IPS DF 6.9 (cell line): Measurements from ENCODE around the gene NR5A2.

Experiments used
- DNase-seq: peaks from one replicate; pipeline ENCODE4 v3.0.0-alpha.2; 2013; ENCODE audit warnings: low read depth, low spot score
- H3K27ac ChIP-seq: one replicate; pipeline ENCODE4 v1.5.1; 2013; ENCODE audit warnings: low read length, control low read depth
- H3K27me3 ChIP-seq: 2 replicates; pipeline ENCODE4 v1.6.1; 2013; ENCODE audit warnings: mild to moderate bottlenecking, low read length; ENCODE audit not compliant: control insufficient read depth, insufficient read depth
- H3K36me3 ChIP-seq: 2 replicates; pipeline ENCODE4 v1.6.1; 2013; ENCODE audit warnings: low read length; ENCODE audit not compliant: control insufficient read depth, insufficient read depth
- H3K4me1 ChIP-seq: 2 replicates; pipeline ENCODE4 v1.6.1; 2013; ENCODE audit warnings: low read length; ENCODE audit not compliant: control insufficient read depth, insufficient read depth
- H3K4me3 ChIP-seq: 2 replicates; pipeline ENCODE4 v1.5.1; 2013; ENCODE audit warnings: mild to moderate bottlenecking, low read length
- H3K9me3 ChIP-seq: 2 replicates; pipeline ENCODE4 v1.6.1; 2013; ENCODE audit warnings: low read length, inconsistent platforms; ENCODE audit not compliant: control insufficient read depth, insufficient read depth
- WGBS: extraction: QIAGEN DNeasy Blood & Tissue Kit; methylation state at CpG from one replicate; pipeline ENCODE4 v1.1.7; 2013; ENCODE audit warnings: mixed read lengths, missing lambda C conversion rate; ENCODE audit not compliant: insufficient read length, insufficient coverage; 5-methylcytosine and 5-hydroxymethylcytosine counted together

The NR5A2 gene

DNA sequence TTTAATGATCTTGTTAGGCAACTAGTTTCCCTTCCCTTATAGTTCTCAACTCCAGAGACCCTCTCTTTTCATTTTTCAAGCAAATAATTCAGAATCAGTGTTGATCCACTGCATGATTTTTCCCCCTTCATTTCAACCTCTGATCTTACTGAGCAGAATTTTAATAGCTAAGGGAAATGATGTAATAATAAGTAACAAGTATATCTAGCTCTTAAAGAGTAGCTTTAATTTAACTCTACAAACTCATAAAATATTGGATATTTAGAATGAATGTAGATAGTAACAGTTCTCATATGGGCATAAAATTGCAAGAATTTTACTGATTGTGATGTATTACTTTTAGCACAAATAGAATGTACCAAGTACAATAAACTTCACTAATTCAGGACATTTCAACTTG is 130.2 kb downstream of the NR5A2 start:
- no peak for DNase-seq
- H3K27me3 ChIP-seq, result no peaks in the 10 kb centered on the region
- no peaks in the 10 kb centered on the region for H3K9me3 ChIP-seq
- H3K4me1 ChIP-seq, result no peaks in the 10 kb centered on the region
- no peaks in the 10 kb centered on the region for H3K36me3 ChIP-seq
- H3K4me3 ChIP-seq, result no peak overlapping the region
- no peak overlapping the region for H3K27ac ChIP-seq

DNA sequence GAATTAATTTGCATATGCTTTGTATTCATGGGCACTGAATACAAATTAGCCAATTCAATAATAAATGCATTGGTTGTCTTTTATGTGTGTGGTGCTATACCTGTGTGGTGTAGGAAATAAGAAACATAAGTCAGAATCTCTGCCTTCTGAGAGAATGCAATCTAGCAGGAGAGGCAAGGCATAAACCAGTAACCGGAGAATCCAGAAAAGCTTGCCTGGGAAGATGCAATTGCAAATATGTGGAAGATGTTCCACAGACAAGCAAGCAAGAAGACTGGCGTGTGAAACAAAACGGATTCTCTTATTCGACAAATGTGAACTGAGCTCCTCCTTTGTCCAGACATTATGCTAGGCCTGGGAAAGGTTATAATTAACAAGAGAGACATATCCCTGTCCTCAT is 134.3 kb downstream of the NR5A2 start:
- H3K27me3 ChIP-seq, result no peaks in the 10 kb centered on the region
- H3K4me3 ChIP-seq, result no peak overlapping the region
- H3K9me3 ChIP-seq, result no peaks in the 10 kb centered on the region
- H3K27ac ChIP-seq, result no peak overlapping the region
- H3K36me3 ChIP-seq, result no peaks in the 10 kb centered on the region
- no peak for DNase-seq
- no peaks in the 10 kb centered on the region for H3K4me1 ChIP-seq
- no CpG with 5 or more reads among the region's 4 CpGs for WGBS

DNA sequence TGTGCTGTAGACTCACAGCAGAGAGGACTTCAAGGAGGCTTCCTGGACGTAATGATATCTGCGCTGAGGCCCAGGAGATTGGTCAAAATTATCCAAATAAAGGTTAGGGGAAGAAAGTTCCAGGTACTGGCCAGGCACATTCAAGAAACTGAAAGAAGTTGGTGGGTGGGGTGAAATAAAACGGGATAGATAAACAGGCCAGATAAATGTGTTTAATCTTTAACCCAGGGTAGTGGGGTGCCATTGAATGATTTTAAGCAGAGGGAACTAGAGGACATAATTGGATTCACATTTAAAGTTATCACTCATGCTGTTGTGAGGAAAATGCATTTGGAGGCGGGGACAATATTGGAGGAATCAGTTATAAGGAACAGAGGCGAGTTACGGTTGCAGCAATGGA is 134.7 kb downstream of the NR5A2 start:
- H3K27ac ChIP-seq, result no peak overlapping the region
- no peaks in the 10 kb centered on the region for H3K9me3 ChIP-seq
- WGBS, result no CpG with 5 or more reads among the region's 6 CpGs
- no peak overlapping the region for H3K4me3 ChIP-seq
- no peaks in the 10 kb centered on the region for H3K27me3 ChIP-seq
- no peak for DNase-seq
- H3K4me1 ChIP-seq, result no peaks in the 10 kb centered on the region
- H3K36me3 ChIP-seq, result no peaks in the 10 kb centered on the region

DNA sequence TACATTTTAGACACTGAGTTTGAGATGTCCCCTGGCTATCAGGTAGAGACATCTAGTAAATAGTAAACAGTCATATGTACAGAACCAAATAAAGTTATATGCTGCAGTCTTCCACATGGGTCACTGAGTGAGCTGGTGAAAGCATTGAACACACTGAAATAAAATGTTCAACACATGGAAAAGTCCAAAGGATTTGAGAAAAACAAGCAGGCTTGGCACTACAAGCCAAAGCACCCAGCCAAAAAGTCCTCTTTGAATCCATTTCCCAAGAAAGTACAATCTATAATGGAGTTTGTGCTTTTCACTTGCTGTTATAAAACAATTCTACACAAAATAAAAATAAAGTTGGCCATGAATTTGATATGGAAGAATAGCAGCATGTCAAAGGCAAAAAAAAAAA is 135.4 kb downstream of the NR5A2 start:
- Histone ChIP-seq H3K36me3 (no peaks in the 10 kb centered on the region), H3K9me3 (no peaks in the 10 kb centered on the region), H3K4me3 (no peak overlapping the region), H3K27me3 (no peaks in the 10 kb centered on the region), H3K4me1 (no peaks in the 10 kb centered on the region), H3K27ac (no peak overlapping the region)
- DNase-seq, result no peak

DNA sequence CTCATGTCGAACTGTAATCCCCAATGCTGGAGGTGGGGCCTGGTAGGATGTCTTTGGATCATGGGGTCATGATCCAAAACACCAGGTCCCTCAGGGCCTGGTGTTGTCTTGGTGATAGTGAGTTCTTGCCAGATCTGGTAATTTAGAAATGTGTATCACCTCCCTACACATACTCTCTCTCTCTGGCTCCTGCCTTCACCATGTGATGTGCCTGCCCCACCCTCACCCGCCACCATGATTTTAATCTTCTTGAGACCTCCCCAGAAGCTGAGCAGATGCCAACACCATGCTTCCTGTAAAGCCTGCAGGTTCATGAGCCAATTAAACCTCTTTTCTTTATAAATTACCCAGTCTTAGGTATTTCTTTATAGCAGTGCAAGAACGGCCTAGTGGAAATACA is 136.4 kb downstream of the NR5A2 start:
- DNase-seq, result no peak
- Histone ChIP-seq H3K27ac (no peak overlapping the region), H3K36me3 (no peaks in the 10 kb centered on the region), H3K4me3 (no peak overlapping the region), H3K9me3 (no peaks in the 10 kb centered on the region), H3K27me3 (no peaks in the 10 kb centered on the region), H3K4me1 (no peaks in the 10 kb centered on the region)
- no CpG with 5 or more reads among the region's 3 CpGs for WGBS

DNA sequence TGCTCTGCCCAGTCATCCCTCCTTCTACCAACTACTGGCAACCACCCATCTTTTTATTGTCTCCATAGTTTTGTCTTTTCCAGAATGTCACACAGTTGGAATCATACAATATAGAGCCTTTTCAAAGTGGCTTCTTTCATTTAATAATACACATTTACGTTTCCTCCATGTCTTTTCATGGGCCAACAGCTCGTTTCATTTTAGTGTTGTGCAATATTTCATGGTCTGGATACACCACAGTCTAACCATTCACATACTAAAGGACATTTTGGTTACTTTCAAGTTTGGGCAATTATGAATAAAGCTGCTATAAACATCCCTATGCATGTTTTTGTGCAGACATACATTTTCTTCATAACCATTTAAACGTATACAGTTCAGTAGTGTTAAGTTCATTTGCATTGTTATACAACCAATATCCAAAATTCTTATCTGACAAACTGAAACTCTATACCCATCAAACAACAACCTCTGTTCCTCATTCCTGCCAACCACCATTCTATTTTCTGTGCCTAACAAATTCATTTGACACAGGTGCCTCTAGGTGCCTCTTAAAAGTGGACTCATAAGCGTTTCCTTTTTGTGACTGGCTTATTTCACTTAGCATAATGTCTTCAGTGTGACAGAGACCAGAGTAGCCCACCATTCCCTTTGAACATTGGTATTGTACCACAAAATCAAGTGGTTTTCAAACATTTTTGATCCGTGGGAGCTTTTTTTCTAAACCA is 138.1 kb downstream of the NR5A2 start:
- H3K4me3 ChIP-seq, result no peak overlapping the region
- DNase-seq, result no peak
- no CpG with 5 or more reads among the region's 5 CpGs for WGBS

DNA sequence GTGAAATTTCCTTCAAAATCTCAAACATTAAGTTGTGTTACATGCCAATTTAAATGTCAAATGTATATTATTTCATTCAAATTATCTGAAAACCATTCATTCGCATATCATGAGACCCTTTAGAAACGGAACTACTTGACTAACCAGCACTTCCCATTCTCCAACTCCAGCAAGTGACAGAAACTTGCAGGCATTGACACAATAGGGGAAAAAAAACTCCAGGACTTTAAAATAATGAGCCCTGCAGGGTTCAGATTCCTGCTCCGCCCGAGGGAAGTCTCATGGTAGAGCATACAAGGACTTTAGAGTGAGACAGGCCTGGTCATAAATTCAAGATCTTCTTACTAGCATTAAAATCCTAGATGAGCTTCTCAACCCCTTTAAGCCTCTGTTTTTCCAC is 138.9 kb downstream of the NR5A2 start:
- DNase-seq, result no peak
- no CpG with 5 or more reads among the region's 4 CpGs for WGBS
- H3K4me3 ChIP-seq, result no peak overlapping the region

More for the DNA sequence above, 138.1 kb downstream of the NR5A2 start:
- no peaks in the 10 kb centered on the region for H3K9me3 ChIP-seq
- H3K27ac ChIP-seq, result no peak overlapping the region
- H3K36me3 ChIP-seq, result no peaks in the 10 kb centered on the region
- H3K27me3 ChIP-seq, result no peaks in the 10 kb centered on the region
- no peaks in the 10 kb centered on the region for H3K4me1 ChIP-seq

DNA sequence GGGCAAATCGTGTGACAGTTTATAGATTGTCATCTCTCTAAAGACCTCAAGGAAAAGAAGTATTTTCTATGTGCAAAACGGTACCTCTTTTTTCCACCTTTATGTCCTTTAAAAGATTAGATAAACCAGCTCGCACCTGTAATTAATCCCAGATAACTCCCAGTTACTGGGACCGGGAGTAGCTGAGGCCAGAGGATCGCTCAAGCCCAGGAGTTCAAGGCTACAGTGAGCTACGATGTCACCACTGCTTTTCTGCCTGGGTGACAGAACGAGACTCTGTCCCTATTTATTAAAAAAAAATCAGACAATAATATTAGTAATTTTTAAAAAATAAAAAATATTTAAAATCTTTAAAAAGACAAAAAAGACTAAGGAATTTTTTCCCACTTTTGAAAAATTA is 141.4 kb downstream of the NR5A2 start:
- no peak for DNase-seq
- no CpG with 5 or more reads among the region's 7 CpGs for WGBS
- no peak overlapping the region for H3K27ac ChIP-seq

More for the DNA sequence above, 138.9 kb downstream of the NR5A2 start:
- H3K27ac ChIP-seq, result no peak overlapping the region
- H3K27me3 ChIP-seq, result no peaks in the 10 kb centered on the region
- no peaks in the 10 kb centered on the region for H3K36me3 ChIP-seq
- H3K4me1 ChIP-seq, result no peaks in the 10 kb centered on the region
- H3K9me3 ChIP-seq, result no peaks in the 10 kb centered on the region

DNA sequence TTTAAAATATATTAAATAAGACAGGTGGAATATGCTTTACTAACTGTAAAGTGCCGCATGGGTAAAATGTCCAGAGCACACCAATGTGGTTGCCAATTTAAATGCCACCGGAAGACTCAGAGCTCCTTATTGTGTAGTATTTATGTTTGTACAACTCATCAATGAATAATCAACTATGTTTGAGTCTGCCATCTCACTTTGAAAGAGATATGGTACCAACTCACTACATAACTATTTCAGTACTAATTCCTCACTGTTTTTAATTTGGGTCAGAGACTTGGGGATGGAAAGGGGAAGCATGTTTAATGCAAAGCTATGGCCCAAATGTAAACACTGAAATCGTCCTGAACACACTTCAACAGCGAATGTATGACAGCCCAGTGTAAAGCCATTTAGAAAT is 144.8 kb downstream of the NR5A2 start:
- no CpG with 5 or more reads among the region's 4 CpGs for WGBS
- H3K4me3 ChIP-seq, result no peak overlapping the region
- no peaks in the 10 kb centered on the region for H3K27me3 ChIP-seq
- no peaks in the 10 kb centered on the region for H3K9me3 ChIP-seq
- no peak for DNase-seq
- H3K36me3 ChIP-seq, result no peaks in the 10 kb centered on the region
- no peak overlapping the region for H3K27ac ChIP-seq
- no peaks in the 10 kb centered on the region for H3K4me1 ChIP-seq

More for the DNA sequence above, 141.4 kb downstream of the NR5A2 start:
- H3K27me3 ChIP-seq, result no peaks in the 10 kb centered on the region
- no peaks in the 10 kb centered on the region for H3K4me1 ChIP-seq
- no peaks in the 10 kb centered on the region for H3K9me3 ChIP-seq
- no peaks in the 10 kb centered on the region for H3K36me3 ChIP-seq
- no peak overlapping the region for H3K4me3 ChIP-seq

DNA sequence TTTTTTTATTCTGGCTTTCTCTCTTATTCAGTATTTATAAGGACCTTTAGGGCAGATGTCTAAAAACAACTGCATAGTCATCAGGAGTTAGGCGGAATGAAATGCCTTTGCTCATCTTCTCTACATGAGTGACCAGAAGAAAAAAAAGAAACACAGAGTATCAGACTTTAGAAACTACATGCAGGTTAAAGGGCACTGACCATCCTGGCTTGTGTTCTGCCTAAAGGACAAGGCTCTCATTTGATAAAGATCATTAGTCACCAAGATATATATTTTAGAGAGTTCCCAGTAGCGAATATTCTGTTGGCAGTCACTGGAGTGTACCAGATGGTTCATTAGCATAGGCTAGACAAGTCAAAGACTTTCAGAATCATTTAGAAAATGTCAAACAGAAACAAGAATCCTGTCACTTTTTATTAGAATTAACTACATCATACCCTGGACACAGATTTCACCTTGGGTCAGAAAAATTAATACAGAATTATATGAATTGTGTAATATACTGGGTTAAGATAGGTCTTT is 145.6 kb downstream of the NR5A2 start:
- WGBS, result no CpG with 5 or more reads among the region's 2 CpGs

More for the DNA sequence above, 145.6 kb downstream of the NR5A2 start:
- Histone ChIP-seq H3K27me3 (no peaks in the 10 kb centered on the region), H3K4me3 (no peak overlapping the region), H3K9me3 (no peaks in the 10 kb centered on the region), H3K36me3 (no peaks in the 10 kb centered on the region), H3K4me1 (no peaks in the 10 kb centered on the region), H3K27ac (no peak overlapping the region)
- DNase-seq, result no peak
